GM23338 (cell line): ENCODE measurements around the gene ASRGL1. TPM values are rescaled to one million over a fixed set of nuclear protein-coding genes. Genes with fewer than 3 reads are reported as not detected.

ENCODE experiments used
- EZH2phosphoT487 ChIP-seq: fragments of 200-600 bp; sonication (generic); IDR thresholded peaks from one replicate; pipeline ENCODE4 v1.8.1; 2018; ENCODE audit warnings: antibody characterized with exemption; ENCODE audit not compliant: unreplicated experiment
- POLR2AphosphoS5 ChIP-seq: IDR thresholded peaks from 2 replicates; pipeline ENCODE4 v1.6.1; 2016; ENCODE audit warnings: antibody characterized with exemption, low read depth
- STAT1 ChIP-seq: IDR thresholded peaks from one replicate; pipeline ENCODE4 v1.6.1; 2016; ENCODE audit warnings: antibody characterized with exemption; ENCODE audit not compliant: unreplicated experiment
- ZNF331 ChIP-seq: fragments of 250-450 bp; sonication (Bioruptor Pico); IDR thresholded peaks from 2 replicates; pipeline ENCODE4 v1.5.0; 2020; ENCODE audit warnings: low read depth, mild to moderate bottlenecking, moderate library complexity
- polyA plus RNA-seq: library from polyadenylated mRNA; unstranded; fragments of >200 nt; fragmentation: Nextera tagmentation; extraction: Ambion mirVana; gene quantifications from 2 replicates; pipeline ENCODE4 v1.2.1, GENCODE V29; 2016
- total RNA-seq: library from RNA; depleted of rRNA; stranded (reverse); fragments of >200 nt; shearing (Covaris generic); gene quantifications from 2 replicates; pipeline ENCODE4 v1.2.3, GENCODE V29; 2014
- TF ChIP-seq, protein P1 (sequence below): fragments of 250-450 bp; sonication (Bioruptor Pico); IDR thresholded peaks from 2 replicates; pipeline ENCODE4 v1.5.0; 2020; ENCODE audit warnings: mild to moderate bottlenecking, moderate library complexity
- TF ChIP-seq, protein P2 (sequence below): IDR thresholded peaks from one replicate; pipeline ENCODE4 v1.6.1; 2018; ENCODE audit warnings: antibody characterized with exemption; ENCODE audit not compliant: unreplicated experiment
- TF ChIP-seq, protein P3 (sequence below): IDR thresholded peaks from 2 replicates; pipeline ENCODE4 v1.6.1; 2016; ENCODE audit warnings: antibody characterized with exemption

ASRGL1 gene
- total and polyA plus RNA-seq, 2 experiments from 2014 or later = 32.9 to 50.3 TPM

DNA sequence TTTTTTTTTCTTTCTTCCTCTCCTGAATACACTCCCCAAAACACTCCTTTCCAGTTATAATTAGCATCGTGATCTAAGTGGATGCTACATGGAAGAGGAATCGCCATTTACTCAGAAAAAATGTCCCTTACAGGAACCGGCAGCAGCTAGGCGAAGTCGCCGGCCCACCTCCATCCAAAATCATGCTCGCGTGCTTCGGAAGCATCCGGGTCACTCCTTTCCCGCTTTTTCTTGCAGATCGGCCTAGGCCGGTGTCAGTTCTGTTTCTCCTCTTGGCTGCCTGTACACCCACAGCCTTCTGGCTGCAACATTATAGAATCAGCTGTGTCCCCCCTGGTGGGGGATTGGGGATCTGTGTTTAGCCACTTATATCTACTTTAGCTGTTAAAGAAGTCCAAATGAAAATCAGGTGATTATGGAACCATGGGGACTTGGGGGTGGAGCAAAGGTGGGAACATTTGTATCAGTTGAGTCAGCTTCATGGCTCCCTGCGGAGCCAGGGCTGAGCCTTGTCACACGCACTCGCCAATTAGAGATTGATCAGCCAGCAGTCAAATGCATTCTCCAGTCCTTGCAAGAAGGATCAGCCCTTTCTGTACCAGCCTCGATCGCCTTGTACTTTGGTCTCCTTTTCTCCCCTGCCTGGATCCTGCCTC is 36.3 kb downstream of the ASRGL1 start (continued):
- TF ChIP-seq, protein P1, sequence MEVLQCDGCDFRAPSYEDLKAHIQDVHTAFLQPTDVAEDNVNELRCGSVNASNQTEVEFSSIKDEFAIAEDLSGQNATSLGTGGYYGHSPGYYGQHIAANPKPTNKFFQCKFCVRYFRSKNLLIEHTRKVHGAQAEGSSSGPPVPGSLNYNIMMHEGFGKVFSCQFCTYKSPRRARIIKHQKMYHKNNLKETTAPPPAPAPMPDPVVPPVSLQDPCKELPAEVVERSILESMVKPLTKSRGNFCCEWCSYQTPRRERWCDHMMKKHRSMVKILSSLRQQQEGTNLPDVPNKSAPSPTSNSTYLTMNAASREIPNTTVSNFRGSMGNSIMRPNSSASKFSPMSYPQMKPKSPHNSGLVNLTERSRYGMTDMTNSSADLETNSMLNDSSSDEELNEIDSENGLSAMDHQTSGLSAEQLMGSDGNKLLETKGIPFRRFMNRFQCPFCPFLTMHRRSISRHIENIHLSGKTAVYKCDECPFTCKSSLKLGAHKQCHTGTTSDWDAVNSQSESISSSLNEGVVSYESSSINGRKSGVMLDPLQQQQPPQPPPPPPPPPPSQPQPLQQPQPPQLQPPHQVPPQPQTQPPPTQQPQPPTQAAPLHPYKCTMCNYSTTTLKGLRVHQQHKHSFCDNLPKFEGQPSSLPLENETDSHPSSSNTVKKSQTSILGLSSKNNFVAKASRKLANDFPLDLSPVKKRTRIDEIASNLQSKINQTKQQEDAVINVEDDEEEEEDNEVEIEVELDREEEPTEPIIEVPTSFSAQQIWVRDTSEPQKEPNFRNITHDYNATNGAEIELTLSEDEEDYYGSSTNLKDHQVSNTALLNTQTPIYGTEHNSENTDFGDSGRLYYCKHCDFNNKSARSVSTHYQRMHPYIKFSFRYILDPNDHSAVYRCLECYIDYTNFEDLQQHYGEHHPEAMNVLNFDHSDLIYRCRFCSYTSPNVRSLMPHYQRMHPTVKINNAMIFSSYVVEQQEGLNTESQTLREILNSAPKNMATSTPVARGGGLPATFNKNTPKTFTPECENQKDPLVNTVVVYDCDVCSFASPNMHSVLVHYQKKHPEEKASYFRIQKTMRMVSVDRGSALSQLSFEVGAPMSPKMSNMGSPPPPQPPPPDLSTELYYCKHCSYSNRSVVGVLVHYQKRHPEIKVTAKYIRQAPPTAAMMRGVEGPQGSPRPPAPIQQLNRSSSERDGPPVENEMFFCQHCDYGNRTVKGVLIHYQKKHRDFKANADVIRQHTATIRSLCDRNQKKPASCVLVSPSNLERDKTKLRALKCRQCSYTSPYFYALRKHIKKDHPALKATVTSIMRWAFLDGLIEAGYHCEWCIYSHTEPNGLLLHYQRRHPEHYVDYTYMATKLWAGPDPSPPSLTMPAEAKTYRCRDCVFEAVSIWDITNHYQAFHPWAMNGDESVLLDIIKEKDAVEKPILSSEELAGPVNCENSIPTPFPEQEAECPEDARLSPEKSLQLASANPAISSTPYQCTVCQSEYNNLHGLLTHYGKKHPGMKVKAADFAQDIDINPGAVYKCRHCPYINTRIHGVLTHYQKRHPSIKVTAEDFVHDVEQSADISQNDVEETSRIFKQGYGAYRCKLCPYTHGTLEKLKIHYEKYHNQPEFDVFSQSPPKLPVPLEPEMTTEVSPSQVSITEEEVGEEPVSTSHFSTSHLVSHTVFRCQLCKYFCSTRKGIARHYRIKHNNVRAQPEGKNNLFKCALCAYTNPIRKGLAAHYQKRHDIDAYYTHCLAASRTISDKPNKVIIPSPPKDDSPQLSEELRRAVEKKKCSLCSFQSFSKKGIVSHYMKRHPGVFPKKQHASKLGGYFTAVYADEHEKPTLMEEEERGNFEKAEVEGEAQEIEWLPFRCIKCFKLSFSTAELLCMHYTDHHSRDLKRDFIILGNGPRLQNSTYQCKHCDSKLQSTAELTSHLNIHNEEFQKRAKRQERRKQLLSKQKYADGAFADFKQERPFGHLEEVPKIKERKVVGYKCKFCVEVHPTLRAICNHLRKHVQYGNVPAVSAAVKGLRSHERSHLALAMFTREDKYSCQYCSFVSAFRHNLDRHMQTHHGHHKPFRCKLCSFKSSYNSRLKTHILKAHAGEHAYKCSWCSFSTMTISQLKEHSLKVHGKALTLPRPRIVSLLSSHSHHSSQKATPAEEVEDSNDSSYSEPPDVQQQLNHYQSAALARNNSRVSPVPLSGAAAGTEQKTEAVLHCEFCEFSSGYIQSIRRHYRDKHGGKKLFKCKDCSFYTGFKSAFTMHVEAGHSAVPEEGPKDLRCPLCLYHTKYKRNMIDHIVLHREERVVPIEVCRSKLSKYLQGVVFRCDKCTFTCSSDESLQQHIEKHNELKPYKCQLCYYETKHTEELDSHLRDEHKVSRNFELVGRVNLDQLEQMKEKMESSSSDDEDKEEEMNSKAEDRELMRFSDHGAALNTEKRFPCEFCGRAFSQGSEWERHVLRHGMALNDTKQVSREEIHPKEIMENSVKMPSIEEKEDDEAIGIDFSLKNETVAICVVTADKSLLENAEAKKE (CRISPR knock-in tag) = no peak
- no peak for TF ChIP-seq STAT1
- TF ChIP-seq, protein P2, sequence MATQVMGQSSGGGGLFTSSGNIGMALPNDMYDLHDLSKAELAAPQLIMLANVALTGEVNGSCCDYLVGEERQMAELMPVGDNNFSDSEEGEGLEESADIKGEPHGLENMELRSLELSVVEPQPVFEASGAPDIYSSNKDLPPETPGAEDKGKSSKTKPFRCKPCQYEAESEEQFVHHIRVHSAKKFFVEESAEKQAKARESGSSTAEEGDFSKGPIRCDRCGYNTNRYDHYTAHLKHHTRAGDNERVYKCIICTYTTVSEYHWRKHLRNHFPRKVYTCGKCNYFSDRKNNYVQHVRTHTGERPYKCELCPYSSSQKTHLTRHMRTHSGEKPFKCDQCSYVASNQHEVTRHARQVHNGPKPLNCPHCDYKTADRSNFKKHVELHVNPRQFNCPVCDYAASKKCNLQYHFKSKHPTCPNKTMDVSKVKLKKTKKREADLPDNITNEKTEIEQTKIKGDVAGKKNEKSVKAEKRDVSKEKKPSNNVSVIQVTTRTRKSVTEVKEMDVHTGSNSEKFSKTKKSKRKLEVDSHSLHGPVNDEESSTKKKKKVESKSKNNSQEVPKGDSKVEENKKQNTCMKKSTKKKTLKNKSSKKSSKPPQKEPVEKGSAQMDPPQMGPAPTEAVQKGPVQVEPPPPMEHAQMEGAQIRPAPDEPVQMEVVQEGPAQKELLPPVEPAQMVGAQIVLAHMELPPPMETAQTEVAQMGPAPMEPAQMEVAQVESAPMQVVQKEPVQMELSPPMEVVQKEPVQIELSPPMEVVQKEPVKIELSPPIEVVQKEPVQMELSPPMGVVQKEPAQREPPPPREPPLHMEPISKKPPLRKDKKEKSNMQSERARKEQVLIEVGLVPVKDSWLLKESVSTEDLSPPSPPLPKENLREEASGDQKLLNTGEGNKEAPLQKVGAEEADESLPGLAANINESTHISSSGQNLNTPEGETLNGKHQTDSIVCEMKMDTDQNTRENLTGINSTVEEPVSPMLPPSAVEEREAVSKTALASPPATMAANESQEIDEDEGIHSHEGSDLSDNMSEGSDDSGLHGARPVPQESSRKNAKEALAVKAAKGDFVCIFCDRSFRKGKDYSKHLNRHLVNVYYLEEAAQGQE = no peak
- no peak for TF ChIP-seq EZH2phosphoT487
- TF ChIP-seq, protein P3, sequence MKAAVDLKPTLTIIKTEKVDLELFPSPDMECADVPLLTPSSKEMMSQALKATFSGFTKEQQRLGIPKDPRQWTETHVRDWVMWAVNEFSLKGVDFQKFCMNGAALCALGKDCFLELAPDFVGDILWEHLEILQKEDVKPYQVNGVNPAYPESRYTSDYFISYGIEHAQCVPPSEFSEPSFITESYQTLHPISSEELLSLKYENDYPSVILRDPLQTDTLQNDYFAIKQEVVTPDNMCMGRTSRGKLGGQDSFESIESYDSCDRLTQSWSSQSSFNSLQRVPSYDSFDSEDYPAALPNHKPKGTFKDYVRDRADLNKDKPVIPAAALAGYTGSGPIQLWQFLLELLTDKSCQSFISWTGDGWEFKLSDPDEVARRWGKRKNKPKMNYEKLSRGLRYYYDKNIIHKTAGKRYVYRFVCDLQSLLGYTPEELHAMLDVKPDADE = no peak
- no peak for TF ChIP-seq POLR2AphosphoS5
- TF ChIP-seq ZNF331 (CRISPR knock-in tag) = no peak
